Mesodermal cell (in vitro differentiated cells): ENCODE data around the gene SGO1.

Source experiments
- H3K27ac ChIP-seq: 2 replicates; pipeline ENCODE4 v1.7.0; 2013; ENCODE audit warnings: mild to moderate bottlenecking, low read depth, low read length, moderate library complexity; ENCODE audit not compliant: severe bottlenecking
- H3K36me3 ChIP-seq: 2 replicates; pipeline ENCODE4 v1.7.1; 2013; ENCODE audit warnings: mild to moderate bottlenecking, low read length, moderate library complexity; ENCODE audit not compliant: control insufficient read depth, insufficient read depth
- H3K4me1 ChIP-seq: one replicate; pipeline ENCODE4 v1.7.1; 2013; ENCODE audit warnings: mild to moderate bottlenecking, low read length; ENCODE audit not compliant: insufficient read depth, control insufficient read depth, poor library complexity, severe bottlenecking
- H3K4me3 ChIP-seq: 2 replicates; pipeline ENCODE4 v1.7.0; 2013; ENCODE audit warnings: low read length, control low read depth, mild to moderate bottlenecking; ENCODE audit not compliant: insufficient read depth, poor library complexity, severe bottlenecking; ENCODE audit errors: extremely low read depth
- H3K9me3 ChIP-seq: 2 replicates; pipeline ENCODE4 v1.7.1; 2013; ENCODE audit warnings: mild to moderate bottlenecking, low read length, moderate library complexity; ENCODE audit not compliant: control insufficient read depth
- WGBS, 2 experiments: methylation state at CpG; one replicate each; pipeline ENCODE4 v1.1.5; 2013; ENCODE audit warnings: missing lambda C conversion rate in 2 of 2; ENCODE audit not compliant: insufficient coverage in 2 of 2; 5-methylcytosine and 5-hydroxymethylcytosine counted together

SGO1 gene

DNA sequence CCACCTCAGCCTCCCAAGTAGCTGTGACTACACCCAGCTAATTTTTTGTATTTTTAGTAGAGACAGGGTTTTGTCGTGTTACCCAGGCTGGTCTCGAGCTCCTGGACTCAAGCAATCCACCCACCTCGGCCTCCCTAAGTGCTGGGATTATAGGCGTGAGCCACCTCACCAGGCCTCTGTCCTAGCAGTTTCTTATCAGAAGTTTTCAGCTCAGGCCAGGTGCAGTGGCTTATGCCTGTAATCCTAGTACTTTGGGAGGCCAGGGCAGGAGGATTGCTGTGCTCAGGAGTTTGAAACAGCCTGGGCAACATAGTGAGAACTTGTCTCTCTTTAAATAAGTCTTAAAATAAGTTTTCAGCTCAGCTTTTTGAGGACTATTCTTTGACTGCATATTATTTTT lies 48.4 kb downstream of the SGO1 start:
- Histone ChIP-seq H3K4me3 (no peak overlapping the region), H3K27ac (no peak overlapping the region), H3K9me3 (no peaks in the 10 kb centered on the region), H3K36me3 (no peaks in the 10 kb centered on the region), H3K4me1 (no peaks in the 10 kb centered on the region)
- 55 to 100% methylated on average over 2 to 4 of the region's 4 CpGs for WGBS, 2 experiments

DNA sequence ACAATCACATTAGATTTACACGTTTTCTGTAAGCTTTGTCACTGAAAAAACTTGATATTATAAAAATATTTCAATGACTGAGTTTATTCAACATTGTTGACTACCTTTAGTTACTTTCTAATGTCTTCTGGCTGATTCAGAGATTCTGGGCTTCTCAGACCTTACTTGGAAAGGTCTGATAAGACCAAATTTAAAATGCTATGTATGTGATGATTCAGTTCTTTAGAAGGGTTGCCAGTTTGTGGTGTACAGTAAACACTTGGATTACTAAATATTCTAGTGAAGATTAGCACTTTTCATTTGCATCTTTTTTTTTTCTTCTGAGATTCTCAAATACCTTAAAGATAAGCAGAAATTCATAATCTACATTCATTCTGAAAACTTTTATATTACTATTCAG lies 49.8 kb downstream of the SGO1 start:
- Histone ChIP-seq H3K27ac (no peak overlapping the region), H3K36me3 (no peaks in the 10 kb centered on the region), H3K9me3 (no peaks in the 10 kb centered on the region), H3K4me1 (no peaks in the 10 kb centered on the region), H3K4me3 (no peak overlapping the region)
- WGBS, 2 experiments: no CpG with 5 or more reads among the region's 1 CpG

- WGBS, 2 experiments: 89 to 90% methylated on average over 6 to 7 of the region's 7 CpGs
- Histone ChIP-seq H3K27ac (no peak overlapping the region), H3K4me3 (no peak overlapping the region), H3K9me3 (no peaks in the 10 kb centered on the region), H3K36me3 (no peaks in the 10 kb centered on the region), H3K4me1 (no peaks in the 10 kb centered on the region)
Observed at GRCh38 chr3:20130106-20130505, 55.9 kb downstream of the SGO1 start.

- no CpG with 5 or more reads among the region's 2 CpGs for WGBS, 2 experiments
- H3K4me1 ChIP-seq: no peaks in the 10 kb centered on the region
- no peak overlapping the region for H3K27ac ChIP-seq
- no peak overlapping the region for H3K4me3 ChIP-seq
- no peaks in the 10 kb centered on the region for H3K36me3 ChIP-seq
- no peaks in the 10 kb centered on the region for H3K9me3 ChIP-seq
Observed at GRCh38 chr3:20128358-20128757, 57.6 kb downstream of the SGO1 start.

- Histone ChIP-seq H3K9me3 (no peaks in the 10 kb centered on the region), H3K4me1 (no peaks in the 10 kb centered on the region), H3K27ac (no peak overlapping the region), H3K4me3 (no peak overlapping the region), H3K36me3 (no peaks in the 10 kb centered on the region)
- 90 to 95% methylated on average over 6 to 7 of the region's 10 CpGs for WGBS, 2 experiments
Observed at GRCh38 chr3:20125897-20126296, 60.1 kb downstream of the SGO1 start.

- Histone ChIP-seq H3K36me3 (no peaks in the 10 kb centered on the region), H3K27ac (no peak overlapping the region), H3K4me1 (no peaks in the 10 kb centered on the region), H3K9me3 (no peaks in the 10 kb centered on the region), H3K4me3 (no peak overlapping the region)
- WGBS, 2 experiments: no CpG with 5 or more reads among the region's 4 CpGs
Observed at GRCh38 chr3:20125289-20125688, 60.7 kb downstream of the SGO1 start.

DNA sequence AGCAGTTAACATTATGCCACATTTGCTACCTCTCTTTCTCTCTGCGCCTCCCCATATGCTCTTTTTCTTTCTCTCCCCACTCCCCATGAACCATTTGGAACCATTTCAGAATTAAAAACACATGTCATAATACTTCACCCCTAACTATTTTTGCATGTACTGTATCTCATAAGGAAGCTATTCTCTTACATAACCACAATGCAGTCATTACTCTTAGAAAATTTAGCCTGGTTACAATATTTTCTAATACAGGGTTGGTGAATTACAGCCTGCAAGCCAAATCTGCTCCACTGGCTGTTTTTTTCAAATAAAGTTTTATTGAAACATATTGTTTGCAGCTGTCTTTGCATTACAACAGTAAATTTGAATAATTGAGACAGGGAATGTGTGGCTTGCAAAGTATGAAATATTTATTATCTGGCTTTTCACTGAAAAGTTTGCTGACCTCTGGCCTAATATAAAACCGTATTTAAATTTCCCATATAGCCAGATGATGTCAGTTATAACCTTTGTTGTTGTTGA lies 62.8 kb downstream of the SGO1 start:
- H3K27ac ChIP-seq: no peak overlapping the region
- no peaks in the 10 kb centered on the region for H3K36me3 ChIP-seq
- H3K4me3 ChIP-seq: no peak overlapping the region
- WGBS, 2 experiments: 100% methylated on average over 1 of the region's 2 CpGs
- H3K9me3 ChIP-seq: no peaks in the 10 kb centered on the region
- H3K4me1 ChIP-seq: no peaks in the 10 kb centered on the region

GRCh38 chr3:20121088-20121487 lies 64.9 kb downstream of the SGO1 start:
- H3K9me3 ChIP-seq: no peaks in the 10 kb centered on the region
- no peaks in the 10 kb centered on the region for H3K4me1 ChIP-seq
- no peak overlapping the region for H3K27ac ChIP-seq
- H3K4me3 ChIP-seq: no peak overlapping the region
- no peaks in the 10 kb centered on the region for H3K36me3 ChIP-seq
- 100% methylated on average over 1 of the region's 3 CpGs for WGBS, 2 experiments
